Stimulated activated CD4-positive, alpha-beta T cell treated with anti-CD3 and anti-CD28 coated beads, Interleukin-12 subunit alpha, Interleukin-12 subunit beta, amount 100 ng/mL, for 24 hours (primary cell): ENCODE results near the gene FN1.
A peak's percentile ranks its signal among the peaks of the same experiment; 100 is the strongest.
"Not testable (repeated sequence)": the region's sequence is repeated elsewhere in the genome, so short reads cannot be mapped to it uniquely, and the experiment has no call there.

Experiments
- DNase-seq, 2 experiments: peaks; one replicate each; pipeline ENCODE4 v3.0.0-alpha.2; 2020; ENCODE audit warnings: low read depth in 2 of 2

Gene FN1

DNA sequence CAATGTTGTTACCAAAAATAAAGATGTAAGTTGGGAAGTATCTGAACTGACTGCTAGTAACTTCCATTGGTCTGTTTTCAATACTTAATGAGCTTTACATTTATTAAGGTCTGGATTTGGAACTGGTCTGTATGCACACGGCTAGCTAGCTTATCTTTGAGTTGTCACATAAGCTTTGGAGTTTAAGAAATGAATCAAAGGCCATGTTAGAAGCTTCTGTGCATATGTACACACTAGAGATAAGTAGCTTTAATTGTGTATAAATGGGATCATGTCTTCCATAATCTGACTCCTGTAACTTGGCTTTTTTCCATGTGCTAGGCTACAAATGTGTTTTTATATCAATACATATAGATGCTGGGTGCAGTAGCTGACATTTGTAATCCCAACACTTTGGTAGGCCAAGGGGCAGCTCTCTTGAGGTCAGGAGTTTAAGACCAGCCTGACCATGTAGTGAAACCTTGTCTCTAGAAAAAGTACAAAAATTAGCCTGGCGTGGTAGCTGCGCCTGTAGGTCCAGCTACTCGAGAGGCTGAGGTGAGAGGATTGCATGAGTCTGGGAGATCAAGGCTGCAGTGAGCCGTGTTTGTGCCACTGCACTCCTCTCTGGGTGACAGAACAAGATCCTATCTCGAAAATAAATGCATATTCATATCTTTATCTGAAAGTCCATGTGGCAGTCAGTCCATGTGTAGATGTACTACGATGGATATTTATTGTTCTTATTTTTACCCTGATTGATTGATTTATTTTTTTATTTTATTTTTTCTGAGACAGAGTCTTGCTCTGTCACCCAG is 96.8 kb downstream of the FN1 start:
- DNase-seq: no peak

DNA sequence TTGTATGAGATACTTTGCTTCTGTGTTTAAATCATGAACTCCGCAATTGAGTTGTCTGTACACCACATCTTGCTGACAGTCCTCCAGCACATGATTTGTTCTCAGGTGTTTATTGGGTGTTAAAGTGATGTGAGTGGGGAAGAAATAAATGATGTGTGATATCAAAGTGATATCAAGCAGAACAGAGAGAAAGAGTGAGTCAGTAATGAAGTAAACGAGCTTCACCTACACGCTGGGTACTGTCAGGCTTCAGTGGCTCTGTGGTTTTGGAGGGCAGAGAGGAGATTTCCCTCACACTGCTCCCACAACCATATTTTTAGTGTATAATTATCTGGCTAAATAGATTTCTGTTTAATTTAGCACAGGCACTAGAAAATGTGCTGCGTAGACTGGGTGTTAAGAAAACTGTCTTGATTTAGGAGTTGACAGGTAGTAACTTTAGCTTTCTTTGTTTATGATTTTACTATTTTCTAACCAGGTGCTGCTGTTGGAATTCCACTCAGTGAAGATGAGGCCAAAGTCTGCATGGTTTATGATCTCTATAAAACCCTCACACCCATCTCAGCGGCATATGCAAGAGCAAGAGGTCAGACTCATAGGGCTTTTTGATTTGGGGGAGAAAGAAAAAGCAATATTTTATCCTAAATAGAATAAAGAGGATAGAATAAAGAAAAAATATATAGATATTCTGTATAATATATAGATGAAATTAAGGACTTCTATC is 102.8 kb downstream of the FN1 start:
- DNase-seq: no peak

DNA sequence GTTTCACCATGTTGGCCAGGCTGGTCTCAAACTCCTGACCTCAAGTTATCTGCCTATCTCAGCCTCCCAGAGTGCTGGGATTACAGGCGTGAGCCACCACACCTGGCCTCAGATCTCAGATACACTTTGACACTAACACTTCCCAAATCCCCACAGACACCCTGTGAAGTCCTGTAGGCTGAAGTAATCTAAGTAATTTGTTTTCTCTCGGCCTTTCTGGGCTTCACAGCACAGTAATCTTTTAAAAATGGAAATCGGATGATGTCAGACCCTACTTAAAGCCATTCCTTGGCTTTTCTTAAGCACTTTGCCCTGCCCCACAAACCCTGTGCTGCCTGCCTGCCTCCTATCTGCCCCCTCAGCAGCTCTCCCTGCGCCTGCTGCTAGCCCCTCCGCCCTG is 107.8 kb downstream of the FN1 start:
- DNase-seq: no peak

DNA sequence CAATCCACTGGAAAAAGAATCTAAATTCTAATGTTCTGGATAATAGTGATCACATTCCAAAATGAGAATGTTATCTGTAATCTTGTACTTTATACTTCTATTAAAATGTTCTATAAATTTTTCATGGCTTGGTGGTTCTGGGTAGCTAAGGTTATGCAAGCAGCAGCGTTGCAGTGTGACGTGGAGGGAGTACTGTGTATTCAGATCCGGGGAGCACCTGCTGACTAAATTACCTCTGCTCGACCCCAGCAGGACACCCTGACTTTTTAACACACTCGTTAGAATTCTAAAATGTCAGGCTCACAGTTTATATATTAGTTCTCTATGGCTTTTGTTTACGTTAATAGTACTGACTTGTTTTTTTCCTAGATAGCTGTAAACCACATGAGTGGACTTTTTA is 111.1 kb downstream of the FN1 start:
- DNase-seq: no peak

DNA sequence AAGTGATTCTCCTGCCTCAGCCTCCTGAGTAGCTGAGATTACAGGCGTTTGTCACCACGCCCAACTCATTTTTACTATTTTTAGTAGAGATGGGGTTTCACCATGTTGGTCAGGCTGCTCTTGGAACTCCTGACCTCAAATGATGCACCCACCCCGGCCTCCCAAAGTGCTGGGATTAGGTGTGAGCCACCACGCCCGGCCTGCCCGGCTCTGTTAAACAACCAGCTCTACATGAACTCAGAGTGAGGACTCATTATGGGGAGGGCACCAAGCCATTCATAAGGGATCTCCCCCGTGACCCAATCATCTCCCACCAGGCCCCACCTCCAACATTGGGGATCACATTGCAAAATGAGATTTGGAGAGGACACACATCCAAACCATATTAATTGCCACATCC is 115.2 kb downstream of the FN1 start:
- no peak for DNase-seq

DNA sequence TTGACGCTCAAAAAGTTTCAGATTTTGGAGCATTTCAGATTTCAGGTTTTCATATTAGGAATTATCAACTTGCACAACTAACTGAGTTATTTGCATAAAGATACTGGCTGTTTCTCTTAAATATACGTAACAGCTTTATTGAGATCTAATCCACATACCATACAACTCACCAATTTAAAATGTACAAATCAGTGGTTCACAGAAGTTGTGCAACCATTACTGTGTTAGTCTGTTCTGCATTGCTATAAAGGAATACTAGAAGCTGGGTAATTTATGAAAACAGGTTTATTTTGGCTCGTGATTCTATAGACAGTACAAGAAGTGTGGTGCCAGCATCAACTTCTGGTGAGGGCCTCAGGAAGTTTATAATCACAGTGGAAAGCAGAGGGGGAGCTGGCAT is 115.8 kb downstream of the FN1 start:
- DNase-seq: no peak

DNA sequence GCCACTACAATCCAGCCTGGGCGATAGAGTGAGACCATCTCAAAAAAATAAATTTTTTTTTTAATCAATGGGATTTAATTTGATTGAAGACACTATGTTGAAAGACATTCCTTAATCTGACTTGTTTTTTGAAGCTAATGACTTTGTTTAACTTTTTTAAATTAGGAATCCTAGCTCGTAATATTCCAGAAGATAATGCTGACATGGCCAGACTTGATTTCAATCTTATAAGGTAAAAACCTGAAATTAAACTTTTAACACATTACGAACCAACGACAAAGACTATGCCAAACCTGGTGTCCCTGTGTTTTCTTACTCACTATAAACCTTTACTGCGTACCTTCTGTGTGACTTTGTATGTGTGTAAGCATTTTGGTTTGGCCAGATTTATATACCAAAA is 116.4 kb downstream of the FN1 start:
- DNase-seq: no peak

DNA sequence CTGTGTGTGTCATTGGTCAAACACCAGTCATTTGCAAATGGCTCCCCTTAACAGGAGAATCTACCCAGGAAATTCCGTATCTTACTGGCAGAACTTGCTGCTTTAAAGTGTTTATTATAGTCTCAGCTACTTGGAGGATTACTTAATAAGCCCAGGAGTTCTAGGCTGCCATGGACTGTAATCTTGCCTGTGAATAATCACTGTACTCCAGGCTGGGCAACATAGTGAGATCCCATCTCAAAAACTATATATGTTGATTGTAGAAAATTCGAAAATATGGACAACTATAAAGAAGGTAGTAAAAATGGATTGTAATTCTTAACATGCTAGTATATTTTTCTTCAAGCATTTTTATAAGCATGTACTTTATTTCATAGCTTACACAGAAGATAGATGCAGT is 119.5 kb downstream of the FN1 start:
- no peak for DNase-seq

DNA sequence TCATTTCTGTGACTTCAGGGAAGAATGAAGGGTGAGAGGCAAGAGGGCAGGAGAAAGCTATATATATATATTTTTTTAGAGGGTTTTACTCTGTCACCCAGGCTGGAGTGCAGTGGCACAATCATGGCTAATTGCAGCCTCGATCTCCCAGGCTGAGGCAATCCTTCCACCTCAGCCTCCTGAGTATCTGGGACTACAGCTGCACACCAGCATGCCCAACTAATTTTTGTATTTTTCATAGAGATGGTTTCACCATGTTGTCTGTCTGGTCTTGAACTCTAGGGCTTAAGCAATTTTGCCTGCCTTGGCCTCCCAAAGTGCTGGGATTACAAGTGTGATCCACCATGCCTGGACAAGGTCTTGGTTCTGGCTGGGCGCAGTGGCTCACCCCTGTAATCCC is 120.6 kb downstream of the FN1 start:
- DNase-seq: no peak

DNA sequence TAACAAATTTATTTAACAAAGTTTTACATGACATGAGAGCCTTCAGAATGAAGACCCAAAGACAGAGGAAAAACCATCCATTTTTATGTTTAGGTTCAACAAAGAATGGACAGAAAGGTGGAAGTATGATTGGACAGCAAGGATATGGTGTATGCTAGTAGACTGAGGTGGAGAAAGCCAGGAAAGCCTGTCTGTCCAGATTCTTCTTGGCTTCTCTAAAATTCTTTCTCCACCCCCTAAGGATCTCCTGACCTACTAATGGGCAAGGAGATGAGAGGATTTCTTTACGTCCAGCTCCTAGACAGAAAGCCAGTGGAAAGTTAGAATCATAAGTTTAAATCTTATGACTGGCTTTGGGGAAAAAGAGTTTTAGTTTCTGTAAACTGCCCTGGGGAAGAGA is 121.0 kb downstream of the FN1 start:
- no peak for DNase-seq

DNA sequence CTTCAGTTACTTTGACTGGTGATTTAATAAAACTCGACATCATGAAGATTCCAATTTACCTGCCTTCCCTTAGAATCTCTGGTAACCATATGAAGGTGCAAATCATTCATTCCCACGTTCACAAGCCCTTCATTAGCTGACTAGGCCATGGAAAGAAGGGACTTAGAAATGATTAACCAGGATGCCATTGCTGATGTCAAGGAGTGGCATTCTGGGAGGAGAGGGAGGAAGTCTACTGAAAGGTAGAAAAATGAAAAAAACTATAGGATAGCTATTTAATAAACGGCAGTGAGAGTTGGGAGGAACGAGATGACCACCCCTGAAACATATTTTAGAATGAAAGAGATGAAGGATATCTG is 122.6 kb downstream of the FN1 start:
- no peak for DNase-seq

DNA sequence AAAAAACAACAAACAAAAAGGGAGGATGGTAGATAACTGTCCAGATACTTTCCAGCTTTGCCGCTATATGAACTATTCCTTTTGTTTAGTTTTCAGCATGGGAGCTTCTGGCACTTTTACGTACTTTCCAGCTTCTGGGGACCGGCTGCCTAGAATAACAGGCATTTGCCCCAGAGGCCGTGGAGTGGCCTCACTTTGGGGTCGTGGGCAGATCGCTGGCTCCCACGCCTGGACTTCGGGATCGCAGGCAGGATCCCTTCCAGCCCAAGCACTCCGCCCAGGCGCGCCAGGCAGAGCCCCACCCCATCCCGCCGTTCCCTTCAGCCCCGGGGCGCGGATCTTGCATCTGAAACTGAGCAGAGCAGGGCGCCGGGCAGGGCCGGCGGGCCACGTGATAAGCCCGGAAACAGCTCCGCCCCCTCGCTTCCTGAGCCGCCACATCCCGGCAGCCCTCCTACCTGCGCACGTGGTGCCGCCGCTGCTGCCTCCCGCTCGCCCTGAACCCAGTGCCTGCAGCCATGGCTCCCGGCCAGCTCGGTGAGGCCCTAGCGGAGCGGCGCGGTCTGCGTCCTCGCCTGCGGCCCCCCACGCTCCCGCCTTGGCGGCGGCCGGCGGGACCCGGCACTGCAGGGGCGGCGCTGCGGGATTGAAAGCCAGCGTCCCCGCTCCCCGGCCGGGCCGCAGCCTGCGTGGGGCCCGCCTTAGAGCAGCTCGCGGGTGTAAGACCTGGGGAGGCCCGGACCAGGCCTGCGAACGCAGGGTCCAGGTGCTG is 124.1 kb downstream of the FN1 start, which contains the start of gene ATIC:
Gene ATIC, plus strand, starts transcription at position 435 of the 772 bp plus-strand sequence. Its CDS starts 84 bp downstream, at position 519.
- DNase-seq: peak; percentile 84 to 88

DNA sequence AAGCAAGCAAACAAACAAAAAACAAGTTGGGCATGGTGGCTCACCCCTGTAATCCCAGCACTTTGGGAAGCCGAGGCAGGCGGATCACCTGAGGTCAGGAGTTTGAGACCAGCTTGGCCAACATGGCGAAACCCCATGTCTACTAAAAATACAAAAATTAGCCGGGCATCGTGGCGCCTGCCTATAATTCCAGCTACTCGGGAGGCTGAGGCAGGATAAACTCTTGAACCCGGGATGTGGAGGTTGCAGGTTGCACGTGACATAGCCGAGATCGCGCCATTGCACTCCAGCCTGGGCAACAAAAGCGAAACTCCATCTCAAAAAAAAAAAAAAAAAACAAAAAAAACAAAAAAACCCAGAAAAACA is 124.6 kb downstream of the FN1 start:
- DNase-seq: not testable (repeated sequence)
